GM21723 (cell line): ENCODE measurements around the gene GALNT7.

Experiments
- ATAC-seq: cut with Tn5 transposase; IDR thresholded peaks from one replicate; pipeline ENCODE4 v1.9.1; 2021; ENCODE audit warnings: mild to moderate bottlenecking, moderate library complexity; ENCODE audit not compliant: unreplicated experiment

GALNT7 gene

GRCh38 chr4:173259310-173259709, 90.7 kb downstream of the GALNT7 start:
- no peak for ATAC-seq

DNA sequence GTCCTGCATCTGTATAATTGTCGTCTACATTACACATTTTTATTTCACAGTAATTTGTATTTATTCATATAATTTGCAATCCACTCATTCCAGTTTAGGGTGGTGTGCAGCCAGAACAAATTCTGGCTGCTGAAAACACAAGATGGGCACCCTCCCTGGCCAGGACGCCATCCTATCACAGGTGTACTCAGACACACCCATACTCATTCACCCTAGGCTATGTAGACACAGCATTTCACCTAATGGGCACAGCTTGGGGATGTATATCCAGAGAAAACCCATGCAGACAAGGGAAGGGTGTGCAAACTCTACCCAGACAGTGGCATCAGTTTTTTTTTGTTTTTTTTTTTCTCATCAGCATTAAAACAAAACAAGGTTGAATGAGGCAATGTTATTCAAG, 92.4 kb downstream of the GALNT7 start:
- ATAC-seq, result no peak

- no peak for ATAC-seq
Observed at GRCh38 chr4:173262375-173262774, 93.8 kb downstream of the GALNT7 start.

DNA sequence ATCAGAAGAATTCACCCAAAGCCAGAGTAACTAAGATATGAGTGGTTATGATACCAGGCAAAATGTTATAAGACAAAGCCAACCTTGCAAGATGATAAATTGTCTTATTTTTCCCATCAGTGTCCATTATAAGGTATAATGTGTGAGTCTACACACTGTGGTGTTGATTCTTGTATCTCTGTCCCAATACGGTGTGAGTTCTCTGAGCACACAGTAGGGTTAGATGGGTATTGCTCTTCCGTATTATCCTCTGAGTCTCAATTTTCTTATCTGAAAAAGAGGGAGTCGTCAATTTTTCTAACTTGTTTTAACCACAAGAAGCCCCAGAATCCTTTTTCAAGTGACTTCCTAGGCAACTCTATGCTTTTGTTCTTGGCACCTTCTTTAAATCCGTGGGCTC, 95.6 kb downstream of the GALNT7 start:
- peak; percentile 27 for ATAC-seq

GRCh38 chr4:173264684-173265185, 96.1 kb downstream of the GALNT7 start:
- ATAC-seq, result peak; percentile 97

DNA sequence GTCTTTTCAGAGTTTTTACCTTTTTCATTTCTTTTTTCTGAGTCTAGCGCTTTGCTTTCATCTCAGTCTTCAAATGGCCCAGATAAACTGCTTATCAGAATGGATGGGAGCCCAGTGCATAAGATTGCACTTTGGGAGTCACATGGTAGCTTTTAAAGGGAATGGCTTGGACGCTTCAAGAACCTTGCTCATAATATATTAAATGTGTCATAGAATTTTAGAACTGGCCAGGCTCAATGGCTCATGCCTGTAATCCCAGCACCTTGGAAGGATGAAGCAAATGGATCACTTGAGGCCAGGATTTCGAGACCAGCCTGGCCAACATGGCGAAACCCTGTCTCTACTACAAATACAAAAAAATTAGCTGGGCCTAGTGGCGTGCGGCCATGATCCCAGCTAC, 97.1 kb downstream of the GALNT7 start:
- no peak for ATAC-seq

DNA sequence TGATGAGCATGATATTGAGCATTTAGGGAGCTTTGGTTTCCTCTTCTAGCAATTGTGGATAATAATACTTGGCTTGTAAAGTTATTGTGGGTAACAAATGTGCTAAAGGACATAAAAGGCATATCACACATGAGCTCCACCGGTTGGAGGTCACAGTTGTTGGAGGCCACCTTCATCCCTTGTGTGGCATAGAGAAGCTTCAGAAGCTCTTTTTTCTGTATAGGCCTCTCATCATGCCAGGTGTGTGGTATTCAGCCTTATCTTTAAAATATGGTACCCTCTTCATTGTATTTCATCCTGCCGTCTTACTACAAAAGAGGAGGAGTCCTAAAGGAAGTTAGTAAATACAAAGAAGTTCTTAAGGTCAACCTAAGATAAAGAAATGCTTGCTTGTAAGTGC, 99.1 kb downstream of the GALNT7 start:
- ATAC-seq, result no peak

DNA sequence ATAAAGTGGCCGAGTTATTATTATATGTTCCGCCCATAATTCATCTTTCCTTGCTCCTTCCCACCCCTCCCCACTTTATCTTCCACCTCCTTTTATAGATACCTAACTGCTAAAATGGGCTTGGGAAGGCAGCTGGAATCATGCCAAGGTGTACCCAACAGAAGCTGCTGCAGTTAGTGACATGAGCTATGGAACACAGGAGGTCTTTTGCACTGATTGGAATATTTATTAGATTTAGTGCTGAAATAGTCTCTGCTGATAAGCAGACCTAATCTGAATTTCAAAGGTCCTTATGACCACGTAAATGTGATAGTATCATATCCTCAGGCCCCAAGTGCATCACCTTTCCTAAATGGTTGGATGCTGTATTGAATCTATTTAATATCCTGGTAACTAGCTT, 100.7 kb downstream of the GALNT7 start:
- no peak for ATAC-seq

- no peak for ATAC-seq
Observed at GRCh38 chr4:173270312-173271027, 101.9 kb downstream of the GALNT7 start.

- no peak for ATAC-seq
Observed at GRCh38 chr4:173272314-173272713, 103.7 kb downstream of the GALNT7 start.

DNA sequence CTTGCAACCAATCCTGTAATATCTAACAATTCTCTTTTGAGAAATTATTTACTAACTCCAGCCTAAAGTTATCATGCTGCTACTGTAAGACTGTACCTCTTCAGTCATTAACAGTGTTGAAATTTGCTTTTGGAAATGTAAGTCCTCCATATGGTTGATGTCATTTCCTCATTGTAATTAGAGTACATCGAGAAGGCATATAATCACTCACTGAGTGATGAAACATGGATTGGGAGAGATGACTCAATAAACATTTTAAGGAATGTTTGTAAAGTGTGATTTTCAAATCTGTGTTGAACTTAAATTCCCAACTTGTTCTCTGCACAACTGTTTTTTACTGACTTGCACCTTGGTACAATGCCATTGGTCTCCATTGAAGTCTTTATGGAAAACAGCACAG, 104.4 kb downstream of the GALNT7 start:
- ATAC-seq, result no peak

DNA sequence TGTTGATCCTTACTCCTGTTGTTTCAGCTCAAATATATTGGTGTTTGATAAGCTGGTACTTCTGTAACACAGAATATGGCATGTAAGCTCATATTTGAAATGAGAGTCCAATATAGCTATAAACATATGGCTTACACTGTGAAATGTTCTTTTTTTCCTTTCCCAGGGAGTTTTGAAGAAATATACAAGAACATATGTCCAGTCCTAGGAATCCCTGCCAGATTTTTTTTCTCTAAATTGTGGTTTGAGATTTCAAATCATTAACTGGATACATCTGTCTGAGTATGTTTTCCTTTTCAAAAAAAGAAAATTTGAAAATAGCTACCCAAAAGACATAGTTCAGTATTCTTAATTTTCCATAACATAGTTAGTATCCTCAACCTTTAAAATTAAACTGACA, 105.3 kb downstream of the GALNT7 start:
- no peak for ATAC-seq

DNA sequence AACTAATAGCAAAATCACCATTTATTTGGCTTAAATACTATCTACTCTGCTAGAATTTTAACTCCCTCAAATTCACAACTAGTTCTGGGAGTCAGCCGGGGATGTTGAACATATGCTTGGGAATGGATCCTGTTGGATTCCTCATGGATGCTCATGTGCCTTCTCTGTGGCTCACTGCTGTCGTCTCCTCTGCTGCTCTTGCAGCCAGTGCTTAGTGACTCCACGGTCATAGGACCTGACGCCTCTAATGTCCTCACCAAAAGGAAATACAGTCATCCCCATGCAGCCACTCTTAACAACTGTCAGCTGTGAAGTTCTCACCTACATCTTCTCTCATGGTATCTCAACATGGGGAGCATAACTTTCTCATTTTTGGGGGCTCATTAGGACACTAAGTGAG, 106.1 kb downstream of the GALNT7 start:
- no peak for ATAC-seq

DNA sequence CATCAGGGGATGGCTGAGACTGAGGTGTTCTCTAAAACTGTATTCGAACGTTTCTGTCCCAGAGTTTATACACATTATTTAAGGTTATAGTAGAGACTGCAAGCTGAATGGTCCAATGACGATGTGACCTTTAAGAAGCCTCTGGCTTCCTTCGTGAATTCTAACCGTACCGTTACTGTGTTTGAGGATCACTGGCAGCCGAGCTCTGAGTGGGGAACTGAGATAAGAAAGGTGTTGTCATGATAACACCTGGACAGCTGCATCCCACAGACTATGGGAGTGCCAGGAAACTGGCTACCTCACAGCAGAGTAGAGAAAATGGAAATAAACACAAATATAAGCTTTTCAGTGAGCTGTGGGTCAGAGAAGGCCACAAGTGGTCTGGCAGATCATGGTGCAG, 106.5 kb downstream of the GALNT7 start:
- ATAC-seq, result no peak

DNA sequence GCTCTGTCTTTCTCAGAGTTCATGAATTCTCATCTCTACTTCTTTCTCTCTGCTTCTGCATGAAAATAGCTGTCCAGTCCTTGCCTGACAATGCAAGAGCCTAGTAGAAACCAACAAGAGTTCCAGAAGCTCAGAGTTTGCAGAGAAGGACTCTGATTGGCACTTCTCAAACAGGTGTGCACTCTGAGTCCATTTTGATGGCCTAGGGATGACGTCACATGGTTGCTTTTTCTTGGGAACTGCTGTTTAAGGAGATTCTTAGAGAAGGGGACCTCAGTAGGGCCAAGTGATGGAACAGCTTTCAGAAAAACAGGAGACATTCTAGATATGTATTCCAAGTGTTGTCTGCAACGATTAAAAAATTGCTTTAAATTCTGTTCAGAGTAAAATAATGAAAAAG, 108.7 kb downstream of the GALNT7 start:
- ATAC-seq, result no peak

GRCh38 chr4:173280998-173281397, 112.4 kb downstream of the GALNT7 start:
- peak; percentile 40 for ATAC-seq

DNA sequence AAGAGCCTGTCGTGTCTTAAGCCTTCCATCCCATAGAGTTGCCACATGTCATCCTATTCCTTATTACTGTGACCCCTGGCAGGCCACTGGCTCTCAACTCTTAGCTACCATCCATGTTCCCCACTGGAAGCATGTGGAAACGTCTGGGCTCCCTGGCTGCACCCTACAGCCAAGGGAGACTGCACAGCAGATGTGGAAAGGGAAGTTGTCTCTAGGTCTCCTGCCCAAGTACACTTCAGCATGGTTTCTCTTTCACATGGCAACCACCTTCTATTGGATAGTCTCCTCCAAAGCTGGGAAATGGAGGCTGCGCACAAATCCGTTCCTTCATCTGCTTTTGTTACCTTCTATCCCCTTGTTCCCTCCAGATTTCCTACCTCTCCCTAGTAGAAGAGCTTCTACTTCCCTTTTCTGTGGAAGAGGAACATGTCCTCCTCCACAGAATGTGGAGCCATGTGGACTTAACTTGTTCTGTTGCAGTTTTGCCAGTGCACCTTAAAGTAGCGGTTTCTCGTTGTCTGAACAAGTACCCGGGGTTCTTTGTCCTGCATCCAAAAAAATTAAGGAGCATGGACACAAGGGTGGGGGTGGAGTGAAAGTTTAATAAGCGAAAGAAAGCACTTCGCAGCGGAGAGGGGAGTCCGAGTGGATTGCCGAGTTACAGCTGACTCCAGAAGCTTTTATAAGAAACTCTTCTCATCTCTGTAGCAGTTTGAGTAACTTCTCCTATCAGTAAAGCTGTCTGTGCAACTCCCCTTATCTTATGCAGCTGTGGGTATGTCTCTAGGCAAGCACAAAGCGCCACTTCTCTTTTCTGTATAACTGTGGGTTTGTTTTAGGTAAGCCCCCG, 113.0 kb downstream of the GALNT7 start:
- ATAC-seq, result peak; percentile 65

GRCh38 chr4:173282256-173282562, 113.6 kb downstream of the GALNT7 start:
- no peak for ATAC-seq

DNA sequence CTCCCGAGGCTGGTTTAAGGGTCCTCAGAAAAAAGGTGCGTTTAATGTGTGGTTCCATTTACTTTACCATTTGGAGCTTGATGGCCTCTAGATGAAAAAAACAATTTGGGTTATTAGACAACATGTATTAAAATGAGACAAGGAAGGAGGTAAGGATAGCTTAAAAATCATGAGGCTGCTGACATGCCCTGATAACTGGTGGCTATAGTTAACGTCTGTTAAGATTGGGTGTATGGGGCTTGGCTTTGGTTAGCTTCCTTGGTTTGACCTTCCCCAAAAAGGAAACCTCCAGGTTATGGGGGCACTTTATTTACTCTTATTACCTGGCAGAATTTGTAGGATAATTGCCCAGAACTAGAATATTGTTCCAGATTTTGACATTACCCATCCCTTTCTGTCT, 114.0 kb downstream of the GALNT7 start:
- no peak for ATAC-seq

DNA sequence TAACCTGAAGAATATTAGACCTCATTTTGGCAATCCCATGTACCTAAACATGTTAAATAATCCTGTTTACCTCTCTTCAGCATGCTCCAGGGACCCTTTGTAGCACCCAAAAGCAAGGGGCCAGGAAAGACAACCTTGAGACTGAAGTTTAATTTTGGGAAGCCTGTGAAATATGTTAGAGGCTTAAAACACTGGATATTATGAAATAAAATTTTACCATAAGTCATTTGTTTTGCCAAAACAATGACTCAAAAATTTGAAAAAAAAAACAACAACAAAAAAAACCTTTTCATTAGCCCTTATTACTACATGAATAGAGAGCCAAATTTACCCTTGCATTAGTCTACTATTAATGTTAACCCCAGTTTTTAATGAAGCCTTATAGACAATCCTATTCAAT, 115.9 kb downstream of the GALNT7 start:
- ATAC-seq, result no peak

GRCh38 chr4:173287486-173287885, 118.9 kb downstream of the GALNT7 start:
- no peak for ATAC-seq

DNA sequence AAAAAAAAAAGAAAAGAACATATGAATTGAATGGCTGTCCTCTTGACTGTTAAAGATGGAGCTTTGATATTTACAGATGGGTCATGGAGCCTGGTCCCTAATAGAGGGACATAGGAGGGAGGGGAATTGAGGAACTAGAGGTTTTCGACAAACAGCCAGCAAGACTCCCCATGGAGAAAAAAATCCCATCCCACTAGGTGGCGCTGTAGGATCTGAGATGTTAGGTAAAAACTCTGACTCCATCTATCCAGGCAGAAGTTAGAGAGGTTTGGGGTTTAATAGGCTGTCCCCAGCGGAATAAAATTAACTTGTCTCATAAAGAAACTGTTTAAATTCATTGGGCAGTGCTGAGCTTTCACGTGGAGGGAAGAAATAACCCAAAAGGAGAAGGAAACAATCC, 119.7 kb downstream of the GALNT7 start:
- peak; percentile 74 for ATAC-seq
